HG03060 (cell line): ENCODE results near the gene STPG1.

Source experiments
- ATAC-seq: cut with Tn5 transposase; IDR thresholded peaks from one replicate; pipeline ENCODE4 v1.9.1; 2021; ENCODE audit warnings: low read depth, moderate number of reproducible peaks; ENCODE audit not compliant: unreplicated experiment

The STPG1 gene

DNA sequence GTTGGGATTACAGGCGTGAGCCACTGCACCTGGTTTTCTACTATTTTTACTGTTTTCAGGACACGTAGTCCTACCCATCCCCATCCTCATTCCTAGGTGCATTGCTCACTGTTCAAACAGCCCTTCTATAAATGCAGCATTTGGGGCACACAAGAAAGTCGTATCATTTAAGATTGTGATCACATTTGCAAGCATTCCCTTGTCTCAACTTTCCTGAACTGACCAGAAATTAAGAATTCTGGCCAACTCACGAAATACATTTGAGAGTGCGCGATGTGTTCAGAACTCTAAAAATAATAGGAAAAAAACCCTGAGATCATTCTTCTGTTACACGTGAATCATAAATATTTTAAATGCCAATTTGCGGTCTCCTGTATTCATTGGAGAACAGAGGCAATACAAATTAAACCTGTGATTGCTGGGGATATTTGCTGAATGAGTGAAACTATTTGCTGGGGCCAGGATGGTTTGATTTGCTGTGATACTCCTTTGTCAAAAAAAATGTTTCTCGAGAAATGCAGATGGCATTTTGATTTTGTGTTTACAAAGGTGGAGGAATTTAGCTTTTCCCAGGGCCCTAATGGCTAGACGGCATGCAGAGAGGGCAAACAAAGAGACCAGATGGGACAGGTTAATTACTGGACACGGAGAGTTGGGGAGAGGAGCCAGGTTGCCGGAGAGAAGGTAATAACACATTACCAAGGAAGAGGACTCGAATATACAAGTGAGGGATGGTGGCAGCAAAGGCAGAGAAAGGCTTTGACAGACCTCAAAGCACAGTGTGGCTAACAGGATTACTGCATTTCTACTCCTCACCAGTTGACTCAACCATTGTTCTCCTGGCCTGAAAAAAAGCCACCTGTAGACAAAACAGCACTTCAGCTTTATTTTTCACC lies 38.4 kb downstream of the STPG1 start:
- no peak for ATAC-seq

DNA sequence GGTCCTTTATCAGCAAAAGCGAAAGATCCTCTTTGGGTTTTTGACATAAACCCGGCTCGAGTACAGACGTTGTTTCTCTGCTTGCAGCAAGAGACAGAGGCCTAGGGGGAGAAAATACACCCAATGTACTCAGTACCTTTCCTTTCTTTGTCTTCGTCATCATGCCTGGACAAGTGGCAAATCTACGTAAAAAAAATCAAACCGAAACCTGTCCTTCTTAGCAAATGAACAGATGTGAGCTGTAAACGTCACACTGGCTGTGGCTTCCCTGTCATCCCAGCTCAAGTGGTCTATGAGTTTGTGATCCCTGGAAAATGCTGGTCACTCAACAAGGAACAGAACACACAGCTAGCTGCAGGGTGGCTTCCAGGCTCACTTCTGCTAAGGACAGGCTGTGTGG lies 39.9 kb downstream of the STPG1 start:
- ATAC-seq: no peak

GRCh38 chr1:24373044-24373443 lies 40.5 kb downstream of the STPG1 start:
- ATAC-seq: no peak

DNA sequence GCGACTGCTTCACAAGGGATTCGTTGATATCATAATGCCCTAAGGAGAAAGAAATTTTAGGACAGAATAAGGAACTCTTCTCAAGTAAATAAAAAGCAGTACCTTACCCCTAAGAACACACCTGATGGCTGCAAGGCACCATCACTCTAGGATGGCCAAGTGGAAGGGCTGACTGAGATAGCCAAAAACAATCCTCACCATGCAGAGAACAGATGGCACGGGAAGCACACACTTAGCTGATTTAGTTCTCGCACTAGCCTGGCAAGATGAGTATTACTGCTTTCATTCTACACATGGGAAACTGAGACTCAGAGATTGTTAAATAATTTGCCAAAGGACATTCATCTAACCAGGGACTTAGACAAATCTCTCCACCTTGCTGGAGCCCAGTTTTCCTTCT lies 43.8 kb downstream of the STPG1 start:
- ATAC-seq: no peak

DNA sequence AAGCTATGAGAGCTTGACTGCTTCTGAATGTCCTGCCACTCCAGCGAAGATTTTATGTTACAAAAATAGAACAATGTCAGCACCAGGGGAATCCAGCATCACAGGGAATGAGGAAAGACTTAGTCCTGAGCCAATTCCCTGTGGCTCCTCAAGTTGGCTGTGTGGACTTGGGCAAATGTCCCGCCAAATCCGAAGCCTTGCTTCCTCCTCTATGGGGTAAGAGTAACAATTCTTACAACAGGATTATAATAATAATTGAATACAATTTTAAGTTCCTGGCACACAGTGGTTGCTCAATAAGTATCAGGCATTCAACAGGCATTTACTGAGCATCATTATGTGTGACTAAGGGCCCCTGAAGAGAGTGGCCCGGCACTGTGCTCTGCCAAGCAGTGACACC lies 44.4 kb downstream of the STPG1 start:
- ATAC-seq: no peak

DNA sequence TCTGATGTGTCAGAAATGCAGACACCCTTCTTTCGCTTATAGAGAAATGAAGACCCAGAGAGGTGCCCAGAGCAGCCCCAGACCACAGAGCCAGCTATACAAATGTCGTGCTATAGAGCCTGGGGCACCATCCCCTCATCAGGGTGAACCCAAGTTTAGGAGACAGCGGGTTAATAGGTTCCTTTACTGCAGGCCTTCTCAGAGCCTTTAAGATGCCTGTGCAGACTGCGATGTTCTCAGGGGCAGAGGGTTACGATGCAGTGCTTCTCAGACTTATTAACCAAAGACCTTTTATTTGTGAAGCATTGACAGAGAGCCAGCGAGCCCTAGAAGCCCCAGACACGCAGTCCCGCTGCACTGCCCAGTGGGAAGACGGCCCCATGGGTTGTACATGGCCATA lies 46.9 kb downstream of the STPG1 start:
- no peak for ATAC-seq

GRCh38 chr1:24364975-24365678 lies 48.5 kb downstream of the STPG1 start:
- no peak for ATAC-seq

- ATAC-seq: no peak
These were observed 49.0 kb downstream of the STPG1 start for GRCh38 chr1:24364605-24364974.

GRCh38 chr1:24363994-24364393 lies 49.6 kb downstream of the STPG1 start:
- no peak for ATAC-seq

- ATAC-seq: no peak
These were observed 50.5 kb downstream of the STPG1 start for GRCh38 chr1:24362982-24363614.

GRCh38 chr1:24362396-24362795 lies 51.2 kb downstream of the STPG1 start:
- no peak for ATAC-seq

- ATAC-seq: no peak
These were observed 51.8 kb downstream of the STPG1 start for GRCh38 chr1:24361811-24362210.

DNA sequence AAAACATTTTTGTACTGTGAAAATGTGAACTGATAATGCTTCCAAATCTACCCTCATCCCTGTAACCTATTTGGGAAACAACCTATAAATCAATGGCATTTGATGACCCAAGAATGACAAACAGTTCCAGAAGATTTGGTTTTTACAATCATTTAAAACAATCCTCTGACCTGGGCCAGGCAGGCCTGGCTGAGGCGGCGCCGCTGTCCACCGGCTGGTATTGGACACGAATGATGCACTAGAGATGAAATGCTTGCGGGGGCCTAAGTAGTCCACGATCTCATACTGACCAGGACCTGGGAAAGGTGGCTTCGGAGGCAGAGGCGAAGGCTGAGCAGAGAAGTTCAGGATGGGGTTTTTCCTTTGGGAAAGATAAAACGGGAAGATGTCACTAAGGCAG lies 52.9 kb downstream of the STPG1 start:
- ATAC-seq: no peak

DNA sequence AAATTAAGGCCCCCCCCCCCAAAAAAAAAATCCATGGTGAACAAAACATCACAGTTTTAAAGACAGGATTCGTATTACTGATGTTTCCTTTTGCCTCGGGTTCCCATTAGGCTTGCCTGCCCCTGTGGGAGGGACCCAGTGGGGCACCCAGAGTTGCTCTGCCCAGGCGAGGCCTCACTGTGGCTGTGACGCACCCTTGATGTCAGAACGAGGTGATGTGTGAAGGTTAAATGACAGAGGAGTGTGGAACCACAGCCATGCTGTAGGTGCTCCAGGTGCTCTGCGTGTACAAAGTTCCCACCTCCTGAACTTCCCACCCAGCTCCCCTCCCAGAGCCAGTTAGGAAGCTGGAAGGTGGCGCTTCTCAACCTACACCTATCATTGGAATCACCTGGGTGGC lies 56.5 kb downstream of the STPG1 start:
- no peak for ATAC-seq

- no peak for ATAC-seq
These were observed 58.1 kb downstream of the STPG1 start for GRCh38 chr1:24355466-24355865.

DNA sequence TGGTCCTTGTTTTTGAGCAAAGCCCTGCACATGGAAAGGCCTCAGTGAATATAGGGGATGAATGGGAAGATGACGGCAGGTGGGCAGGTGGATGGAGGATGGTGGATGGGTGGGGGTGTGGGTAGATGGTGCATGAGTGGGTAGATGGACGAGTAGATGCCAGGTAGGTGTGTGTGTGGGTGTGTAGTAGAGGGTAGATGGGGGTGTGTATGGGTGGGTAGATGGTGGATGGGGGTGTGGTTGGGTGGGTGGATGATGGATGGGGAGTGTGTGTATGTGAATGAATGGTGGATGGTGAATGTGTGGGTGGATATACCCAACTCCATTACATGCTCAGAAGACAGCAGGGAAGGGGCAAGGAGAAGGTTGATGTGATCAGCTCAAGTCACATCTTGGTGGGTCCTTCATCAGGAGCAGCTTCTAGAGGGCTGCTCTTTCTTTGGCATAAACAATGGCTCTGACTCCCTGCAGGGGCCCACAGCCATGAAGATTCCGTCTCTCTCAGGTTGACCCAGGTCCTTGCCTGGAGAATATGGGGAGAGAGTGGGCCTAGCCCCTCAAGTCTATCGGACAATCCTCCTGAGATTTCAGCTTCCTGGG lies 60.2 kb downstream of the STPG1 start:
- ATAC-seq: no peak

DNA sequence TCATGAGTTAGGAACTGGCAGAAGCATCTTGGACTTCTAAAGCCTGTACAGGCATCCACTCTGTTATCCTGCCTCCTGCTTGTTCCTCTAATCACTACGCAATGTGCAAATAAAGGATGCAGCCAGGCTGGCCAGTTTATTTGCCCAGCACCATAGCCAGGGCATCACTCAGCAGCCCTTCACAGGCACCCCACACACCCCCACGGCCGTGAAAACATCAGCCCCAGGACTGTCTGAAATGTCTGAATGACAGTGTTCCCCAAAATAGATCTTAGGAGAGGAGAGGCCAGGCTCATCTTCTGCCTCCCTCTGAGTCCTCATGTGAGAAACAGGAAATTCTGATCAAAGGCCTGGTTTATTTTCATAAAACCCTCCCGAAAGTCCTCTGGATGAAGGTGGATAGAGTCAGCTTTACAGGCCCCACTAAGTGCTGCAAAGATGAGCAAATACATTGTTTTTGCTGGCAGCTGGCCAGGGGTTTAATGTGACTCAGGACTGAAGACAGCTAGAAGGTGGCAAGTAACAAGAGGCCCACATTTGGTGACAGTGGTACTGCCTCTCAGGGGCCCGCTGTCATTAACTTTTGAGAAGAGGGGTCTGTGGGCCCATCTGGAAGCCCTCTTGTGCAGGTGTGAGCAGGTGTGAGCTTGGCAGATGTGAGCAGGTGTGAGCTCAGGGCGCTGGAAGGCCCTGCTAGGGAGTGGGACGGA lies 61.5 kb downstream of the STPG1 start:
- ATAC-seq: no peak

GRCh38 chr1:24351247-24351646 lies 62.3 kb downstream of the STPG1 start:
- no peak for ATAC-seq

- no peak for ATAC-seq
These were observed 63.7 kb downstream of the STPG1 start for GRCh38 chr1:24349891-24350290.

- no peak for ATAC-seq
These were observed 65.4 kb downstream of the STPG1 start for GRCh38 chr1:24348196-24348595.
